CD14-positive monocyte (primary cell): ENCODE data around the gene RPL31. TPM values are rescaled to one million over a fixed set of nuclear protein-coding genes. Genes with fewer than 3 reads are reported as not detected.
"Not testable (repeated sequence)": the region's sequence is repeated elsewhere in the genome, so short reads cannot be mapped to it uniquely, and the experiment has no call there.

ENCODE experiments used
- DNase-seq, 3 donors: peaks; one replicate each; pipeline ENCODE4 v3.0.0-alpha.2; 2011 to 2022
- H2AFZ ChIP-seq: 2 replicates; pipeline ENCODE4 v1.6.0; 2012; ENCODE audit warnings: mild to moderate bottlenecking, low read depth, low read length, inconsistent platforms; ENCODE audit not compliant: insufficient read depth, poor library complexity, severe bottlenecking
- H3K27ac ChIP-seq, 2 donors: 1 replicate in 1 of 2; 2 replicates in 1 of 2; pipeline ENCODE4 v1.5.1; 2012 to 2013; ENCODE audit warnings: low read length in 2 of 2, control low read depth in 1 of 2, inconsistent platforms in 1 of 2, low read depth in 1 of 2, mild to moderate bottlenecking in 1 of 2
- H3K27me3 ChIP-seq, 2 donors: one replicate each; pipeline versions ENCODE4 v1.6.0 to v1.6.1; 2011 to 2013; ENCODE audit warnings: low read length in 2 of 2; ENCODE audit not compliant: control insufficient read depth in 2 of 2, insufficient read depth in 2 of 2
- H3K36me3 ChIP-seq, 2 donors: replicated peaks in 1 of 2; 1 replicate in 1 of 2; 2 replicates in 1 of 2; pipeline versions ENCODE4 v1.5.1 to v1.6.1; 2012 to 2013; ENCODE audit warnings: low read length in 2 of 2, control low read depth in 1 of 2, inconsistent platforms in 1 of 2, mild to moderate bottlenecking in 1 of 2; ENCODE audit not compliant: insufficient read depth in 2 of 2, control insufficient read depth in 1 of 2
- H3K4me1 ChIP-seq, 2 donors: 1 replicate in 1 of 2; 2 replicates in 1 of 2; pipeline versions ENCODE4 v1.5.1 to v1.6.1; 2012 to 2013; ENCODE audit warnings: low read length in 2 of 2, control low read depth in 1 of 2, inconsistent platforms in 1 of 2, mild to moderate bottlenecking in 1 of 2, moderate library complexity in 1 of 2; ENCODE audit not compliant: insufficient read depth in 2 of 2, control insufficient read depth in 1 of 2
- H3K4me2 ChIP-seq: replicated peaks from 2 replicates; pipeline ENCODE3; 2012; ENCODE audit warnings: low read length, moderate library complexity, mild to moderate bottlenecking; ENCODE audit not compliant: poor library complexity, severe bottlenecking; ENCODE audit errors: extremely low read depth
- H3K4me3 ChIP-seq, 3 experiments: fragments of 200-600 bp in 1 of 3; sonication (generic) in 1 of 3; replicated peaks in 1 of 3; 1 replicate in 2 of 3; 2 replicates in 1 of 3; pipeline ENCODE4 v1.5.1; 2011 to 2013; ENCODE audit warnings: low read length in 3 of 3, mild to moderate bottlenecking in 3 of 3, control low read depth in 2 of 3, low read depth in 2 of 3, inconsistent platforms in 1 of 3, moderate library complexity in 1 of 3
- H3K79me2 ChIP-seq: 2 replicates; pipeline ENCODE4 v1.6.0; 2012; ENCODE audit warnings: mild to moderate bottlenecking, control low read depth, inconsistent platforms, low read length, moderate library complexity; ENCODE audit not compliant: insufficient read depth
- H3K9ac ChIP-seq: 2 replicates; pipeline ENCODE4 v1.6.0; 2017; ENCODE audit warnings: low read length, mild to moderate bottlenecking; ENCODE audit not compliant: insufficient read depth, poor library complexity, severe bottlenecking
- H3K9me3 ChIP-seq, 2 donors: replicated peaks in 1 of 2; 1 replicate in 1 of 2; 2 replicates in 1 of 2; pipeline versions ENCODE4 v1.5.1 to v1.6.1; 2012 to 2013; ENCODE audit warnings: low read length in 2 of 2, control low read depth in 1 of 2; ENCODE audit not compliant: control insufficient read depth in 1 of 2, insufficient read depth in 1 of 2
- H4K20me1 ChIP-seq: 2 replicates; pipeline ENCODE4 v1.6.0; 2012; ENCODE audit warnings: mild to moderate bottlenecking, low read length, control low read depth, moderate library complexity; ENCODE audit not compliant: insufficient read depth
- H3K27ac Mint-ChIP-seq, 7 donors: one replicate each; pipeline ENCODE4 v1.8.0; 2020; ENCODE audit warnings: mild to moderate bottlenecking in 7 of 7, mixed read lengths in 7 of 7, moderate library complexity in 6 of 7, inconsistent platforms in 2 of 7
- H3K27me3 Mint-ChIP-seq, 3 donors: one replicate each; pipeline ENCODE4 v1.8.0; 2021 to 2022; ENCODE audit warnings: low read depth in 3 of 3, mild to moderate bottlenecking in 3 of 3, mixed read lengths in 3 of 3, moderate library complexity in 3 of 3, inconsistent platforms in 1 of 3
- H3K36me3 Mint-ChIP-seq, 2 donors: one replicate each; pipeline ENCODE4 v1.8.0; 2020; ENCODE audit warnings: mixed read lengths in 2 of 2, inconsistent platforms in 1 of 2, mild to moderate bottlenecking in 1 of 2
- H3K4me1 Mint-ChIP-seq: one replicate; pipeline ENCODE4 v1.8.0; 2020; ENCODE audit warnings: mild to moderate bottlenecking, mixed read lengths
- H3K4me3 Mint-ChIP-seq, 2 donors: one replicate each; pipeline ENCODE4 v1.8.0; 2020; ENCODE audit warnings: mild to moderate bottlenecking in 2 of 2, mixed read lengths in 2 of 2, moderate library complexity in 1 of 2
- H3K9me3 Mint-ChIP-seq, 7 donors: one replicate each; pipeline ENCODE4 v1.8.0; 2020 to 2022; ENCODE audit warnings: mixed read lengths in 7 of 7, mild to moderate bottlenecking in 6 of 7, moderate library complexity in 6 of 7, inconsistent platforms in 2 of 7
- CTCF ChIP-seq: fragments of 200-600 bp; IDR thresholded peaks from one replicate; pipeline ENCODE4 v1.8.0; 2022; ENCODE audit warnings: antibody characterized with exemption, mild to moderate bottlenecking
- WGBS: methylation state at CpG from one replicate; pipeline ENCODE4 v1.1.5; 2013; ENCODE audit warnings: missing lambda C conversion rate; ENCODE audit not compliant: insufficient coverage; 5-methylcytosine and 5-hydroxymethylcytosine counted together
- intact Hi-C, 2 donors: fragments of 100-400 bp; cut with micrococcal nuclease; formaldehyde crosslinking; loops; one replicate each; pipeline versions ENCODE4 v1.15.0 to v1.15.1; 2023
- polyA plus RNA-seq, 3 donors: library from polyadenylated mRNA; depleted of rRNA in 1 of 3; unstranded in 2 of 3; stranded (reverse) in 1 of 3; fragments of 300-500 nt in 2 of 3; fragments of >200 nt in 1 of 3; fragmentation: Illumina TruSeq in 2 of 3; gene quantifications; 1 replicate in 2 of 3; 2 replicates in 1 of 3; pipeline ENCODE4 v1.2.3, GENCODE V29; 2012 to 2021

RPL31 gene
- polyA plus RNA-seq, 3 donors: 1,537 to 2,299 (median 1,998) TPM

DNA sequence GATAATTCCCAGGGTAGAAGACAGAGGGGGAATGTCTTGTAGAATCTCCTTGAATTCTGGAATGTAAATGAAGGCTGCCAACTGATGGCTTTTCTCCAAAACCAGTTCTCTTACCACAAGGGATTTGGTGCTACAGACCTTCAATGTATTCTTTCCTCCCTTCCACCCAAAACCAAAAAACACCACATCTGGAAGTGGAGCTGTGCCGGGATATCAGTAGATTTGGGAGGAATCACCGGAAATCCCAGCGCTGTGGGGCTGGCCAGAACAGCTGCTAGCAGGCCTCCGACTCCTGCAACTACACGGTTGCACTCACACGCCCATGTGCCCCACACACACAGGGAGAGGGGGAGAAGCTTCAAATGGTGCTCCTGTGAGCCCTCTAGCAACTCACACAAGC lies 45.7 kb downstream of the RPL31 start:
- intact Hi-C loops: no loop called here
- TF ChIP-seq CTCF: no peak
- Mint-ChIP-seq H3K4me1 (peaks cover 22% of the 10 kb centered on the region), H3K27me3 (no peaks in the 10 kb centered on the region), H3K4me3 (no peak overlapping the region), H3K9me3 (peaks cover 0 to 2% (median 1%) of the 10 kb centered on the region in 7 donors), H3K36me3 (peaks cover 54 to 62% of the 10 kb centered on the region in 2 donors), H3K27ac (no peak overlapping the region)
- Histone ChIP-seq H3K4me1 (peaks cover 7 to 13% of the 10 kb centered on the region in 2 donors), H3K4me2 (no peak overlapping the region), H3K79me2 (no peaks in the 10 kb centered on the region), H3K9ac (no peak overlapping the region), H3K27me3 (no peaks in the 10 kb centered on the region), H3K9me3 (no peaks in the 10 kb centered on the region), H4K20me1 (peaks cover 24% of the 10 kb centered on the region), H3K4me3 (no peak overlapping the region), H3K27ac (no peak overlapping the region), H3K36me3 (peaks cover 28 to 65% of the 10 kb centered on the region in 2 donors), H2AFZ (no peak overlapping the region)
- 96% methylated on average over 3 of the region's 6 CpGs for whole genome bisulfite sequencing
- no peak for DNase-seq

- Histone ChIP-seq H4K20me1 (peaks cover 31% of the 10 kb centered on the region), H3K79me2 (no peaks in the 10 kb centered on the region), H3K27me3 (no peaks in the 10 kb centered on the region), H3K4me3 (no peak overlapping the region), H2AFZ (no peak overlapping the region), H3K4me1 (peaks cover 3% of the 10 kb centered on the region in 2 donors), H3K9me3 (no peaks in the 10 kb centered on the region), H3K27ac (no peak overlapping the region), H3K9ac (no peak overlapping the region), H3K4me2 (no peak overlapping the region), H3K36me3 (peaks cover 31 to 74% of the 10 kb centered on the region in 2 donors)
- no peak overlapping the region for H3K4me3 Mint-ChIP-seq
- no CpG with 5 or more reads among the region's 3 CpGs for WGBS
- TF ChIP-seq CTCF: no peak
- H3K27me3 Mint-ChIP-seq: no peaks in the 10 kb centered on the region
- peaks cover 63 to 72% of the 10 kb centered on the region in 2 donors for H3K36me3 Mint-ChIP-seq
- H3K4me1 Mint-ChIP-seq: peaks cover 12% of the 10 kb centered on the region
- intact Hi-C loops: no loop called here
- H3K9me3 Mint-ChIP-seq: peaks cover 0 to 2% (median 1%) of the 10 kb centered on the region in 7 donors
- DNase-seq: no peak
- H3K27ac Mint-ChIP-seq: no peak overlapping the region
These were observed 46.7 kb downstream of the RPL31 start for GRCh38 chr2:101048756-101049155.

DNA sequence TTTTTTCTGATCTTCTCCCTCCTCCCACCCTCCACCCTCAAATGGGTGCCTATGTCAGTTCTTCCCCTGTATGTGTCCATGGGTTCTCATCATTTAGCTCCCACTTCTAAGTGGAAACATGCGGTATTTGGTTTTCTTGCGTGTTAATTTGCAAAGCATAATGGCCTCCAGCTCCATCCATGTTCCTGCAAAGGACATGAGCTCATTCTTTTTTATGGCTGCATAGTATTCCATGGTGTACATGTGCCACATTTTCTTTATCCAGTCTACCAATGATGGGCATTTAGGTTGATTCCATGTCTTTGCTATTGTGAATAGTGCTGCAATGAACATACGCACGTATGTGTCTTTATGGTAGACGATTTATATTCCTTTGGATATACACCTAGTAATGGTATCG lies 48.8 kb downstream of the RPL31 start:
- peaks cover 69 to 84% of the 10 kb centered on the region in 2 donors for H3K36me3 Mint-ChIP-seq
- H3K4me3 ChIP-seq, H3K79me2 ChIP-seq, DNase-seq, H3K9ac ChIP-seq, H2AFZ ChIP-seq, H3K4me1 ChIP-seq, intact Hi-C loops, H3K9me3 Mint-ChIP-seq, H3K27me3 ChIP-seq, H3K4me2 ChIP-seq, H3K4me1 Mint-ChIP-seq, H3K27ac ChIP-seq, H3K27me3 Mint-ChIP-seq, H3K9me3 ChIP-seq, H3K4me3 Mint-ChIP-seq, H3K27ac Mint-ChIP-seq: not testable (repeated sequence)
- WGBS: 100% methylated on average over 2 of the region's 6 CpGs
- H3K36me3 ChIP-seq: peaks cover 37 to 93% of the 10 kb centered on the region in 2 donors
- H4K20me1 ChIP-seq: peaks cover 31% of the 10 kb centered on the region
